AG04450 (cell line): ENCODE measurements around the gene PAK5. TPM values are rescaled to one million over a fixed set of nuclear protein-coding genes. Genes with fewer than 3 reads are reported as not detected.

Experiments used
- CTCF ChIA-PET: fragments of 300-600, 350-600 bp; formaldehyde crosslinking; extraction: SDS; loops from one replicate; lab custom pipeline; 2022; ENCODE audit warnings: antibody characterized with exemption, inconsistent platforms; lab: Charles Lee
- POLR2A ChIA-PET: fragments of 350-600 bp; formaldehyde crosslinking; extraction: SDS; loops from one replicate; lab custom pipeline; 2021; ENCODE audit warnings: antibody characterized with exemption, inconsistent platforms; lab: Yijun Ruan, JAX
- DNase-seq: peaks from one replicate; pipeline ENCODE4 v3.0.0-alpha.2; 2011; ENCODE audit warnings: low read depth, low spot score
- H3K27ac ChIP-seq: one replicate; pipeline ENCODE4 v1.5.1; 2012; ENCODE audit warnings: low read depth, low read length, control low read depth
- H3K27me3 ChIP-seq: one replicate; pipeline ENCODE4 v1.6.0; 2012; ENCODE audit warnings: low read length; ENCODE audit not compliant: control insufficient read depth, insufficient read depth
- H3K4me3 ChIP-seq: 2 replicates; pipeline ENCODE4 v1.5.1; 2011; ENCODE audit warnings: mild to moderate bottlenecking, low read depth, low read length, control low read depth
- H3K9me3 ChIP-seq: 2 replicates; pipeline ENCODE4 v1.5.1; 2012; ENCODE audit warnings: low read length; ENCODE audit not compliant: control insufficient read depth, insufficient read depth
- CTCF ChIP-seq: IDR thresholded peaks from 2 replicates; pipeline ENCODE4 v1.5.1; 2011; ENCODE audit warnings: low read depth, low read length, control low read depth, inconsistent platforms
- polyA plus RNA-seq: library from polyadenylated mRNA; depleted of rRNA; stranded (reverse); fragments of >200 nt; gene quantifications from 2 replicates; pipeline ENCODE4 v1.2.3, GENCODE V29; 2011

Gene PAK5
- polyA plus RNA-seq, 1 experiment = not detected

- Histone ChIP-seq H3K4me3 (no peak overlapping the region), H3K27ac (no peak overlapping the region), H3K9me3 (no peaks in the 10 kb centered on the region), H3K27me3 (no peaks in the 10 kb centered on the region)
- no peak for TF ChIP-seq CTCF
- no peak for DNase-seq
- CTCF ChIA-PET = interaction anchor here (0.6 to 1.2 kb wide), 3 partner anchors 14 to 267 kb away, joined by 3 to 8 read pairs (median 4); no protein-coding TSS in a partner anchor
- POLR2A ChIA-PET = no interaction called here
Measured at GRCh38 chr20:9884061-9884460, 45.2 kb upstream of the PAK5 start.

GRCh38 chr20:9877932-9878495, 39.1 kb upstream of the PAK5 start:
- DNase-seq = no peak
- Histone ChIP-seq H3K4me3 (no peak overlapping the region), H3K27me3 (no peaks in the 10 kb centered on the region), H3K27ac (no peak overlapping the region), H3K9me3 (no peaks in the 10 kb centered on the region)
- ChIA-PET CTCF (interaction anchor here (1.1 kb wide), 1 partner anchor 25 kb away, joined by 5 read pairs; no protein-coding TSS in a partner anchor), POLR2A (no interaction called here)
- TF ChIP-seq CTCF = no peak

GRCh38 chr20:9867196-9867980, 28.5 kb upstream of the PAK5 start:
- DNase-seq = no peak
- no peaks in the 10 kb centered on the region for H3K27me3 ChIP-seq
- H3K9me3 ChIP-seq = no peaks in the 10 kb centered on the region
- TF ChIP-seq CTCF = no peak
- no peak overlapping the region for H3K4me3 ChIP-seq
- ChIA-PET POLR2A (no interaction called here), CTCF (no interaction called here)
- H3K27ac ChIP-seq = no peak overlapping the region

GRCh38 chr20:9852566-9852965, 13.7 kb upstream of the PAK5 start:
- Histone ChIP-seq H3K9me3 (no peaks in the 10 kb centered on the region), H3K27ac (no peak overlapping the region), H3K27me3 (no peaks in the 10 kb centered on the region), H3K4me3 (no peak overlapping the region)
- ChIA-PET CTCF (no interaction called here), POLR2A (no interaction called here)
- no peak for DNase-seq
- TF ChIP-seq CTCF = no peak

- H3K4me3 ChIP-seq = no peak overlapping the region
- CTCF ChIA-PET = no interaction called here
Measured at GRCh38 chr20:9839626-9840025, 750 bp upstream of the PAK5 start.

More at GRCh38 chr20:9839626-9840025, 750 bp upstream of the PAK5 start:
- Histone ChIP-seq H3K27ac (no peak overlapping the region), H3K27me3 (peaks cover 16% of the 10 kb centered on the region), H3K9me3 (no peaks in the 10 kb centered on the region; the same call in 1 of the 2 replicates)
- POLR2A ChIA-PET = no interaction called here
- no peak for DNase-seq
- no peak for TF ChIP-seq CTCF
